HG03025 (cell line): ENCODE results near the gene GGA1.

Source experiments
- ATAC-seq: cut with Tn5 transposase; IDR thresholded peaks from one replicate; pipeline ENCODE4 v1.9.1; 2021; ENCODE audit warnings: mild to moderate bottlenecking, moderate library complexity; ENCODE audit not compliant: unreplicated experiment, low FRiP score

The GGA1 gene, protein sequence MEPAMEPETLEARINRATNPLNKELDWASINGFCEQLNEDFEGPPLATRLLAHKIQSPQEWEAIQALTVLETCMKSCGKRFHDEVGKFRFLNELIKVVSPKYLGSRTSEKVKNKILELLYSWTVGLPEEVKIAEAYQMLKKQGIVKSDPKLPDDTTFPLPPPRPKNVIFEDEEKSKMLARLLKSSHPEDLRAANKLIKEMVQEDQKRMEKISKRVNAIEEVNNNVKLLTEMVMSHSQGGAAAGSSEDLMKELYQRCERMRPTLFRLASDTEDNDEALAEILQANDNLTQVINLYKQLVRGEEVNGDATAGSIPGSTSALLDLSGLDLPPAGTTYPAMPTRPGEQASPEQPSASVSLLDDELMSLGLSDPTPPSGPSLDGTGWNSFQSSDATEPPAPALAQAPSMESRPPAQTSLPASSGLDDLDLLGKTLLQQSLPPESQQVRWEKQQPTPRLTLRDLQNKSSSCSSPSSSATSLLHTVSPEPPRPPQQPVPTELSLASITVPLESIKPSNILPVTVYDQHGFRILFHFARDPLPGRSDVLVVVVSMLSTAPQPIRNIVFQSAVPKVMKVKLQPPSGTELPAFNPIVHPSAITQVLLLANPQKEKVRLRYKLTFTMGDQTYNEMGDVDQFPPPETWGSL

GRCh38 chr22:37608477-37609239 is at the start of gene GGA1:
TSS of gene GGA1 (plus strand) at chr22:37608834. CDS start at chr22:37608861, 27 bp downstream.
- peak; percentile 68 for ATAC-seq

DNA sequence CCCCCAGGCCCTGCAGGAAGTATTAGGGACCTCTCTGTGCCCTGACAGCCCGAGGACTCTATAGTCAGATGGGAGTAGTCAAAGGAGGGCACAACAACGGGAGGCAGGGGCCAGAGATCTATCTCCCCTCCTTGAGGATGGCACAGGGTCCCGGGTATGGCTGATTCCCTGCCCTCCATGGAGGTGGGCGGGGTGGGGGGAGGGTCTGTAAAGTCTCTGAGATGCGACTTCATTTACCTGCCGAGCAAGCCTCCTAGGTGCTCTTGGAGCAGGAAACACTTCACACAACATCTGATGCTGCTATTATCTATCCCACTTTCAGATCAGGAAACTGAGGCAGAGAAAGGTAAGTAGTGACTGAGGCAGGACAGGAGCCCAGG is 49.1 kb upstream of the GGA1 start:
- ATAC-seq = no peak

DNA sequence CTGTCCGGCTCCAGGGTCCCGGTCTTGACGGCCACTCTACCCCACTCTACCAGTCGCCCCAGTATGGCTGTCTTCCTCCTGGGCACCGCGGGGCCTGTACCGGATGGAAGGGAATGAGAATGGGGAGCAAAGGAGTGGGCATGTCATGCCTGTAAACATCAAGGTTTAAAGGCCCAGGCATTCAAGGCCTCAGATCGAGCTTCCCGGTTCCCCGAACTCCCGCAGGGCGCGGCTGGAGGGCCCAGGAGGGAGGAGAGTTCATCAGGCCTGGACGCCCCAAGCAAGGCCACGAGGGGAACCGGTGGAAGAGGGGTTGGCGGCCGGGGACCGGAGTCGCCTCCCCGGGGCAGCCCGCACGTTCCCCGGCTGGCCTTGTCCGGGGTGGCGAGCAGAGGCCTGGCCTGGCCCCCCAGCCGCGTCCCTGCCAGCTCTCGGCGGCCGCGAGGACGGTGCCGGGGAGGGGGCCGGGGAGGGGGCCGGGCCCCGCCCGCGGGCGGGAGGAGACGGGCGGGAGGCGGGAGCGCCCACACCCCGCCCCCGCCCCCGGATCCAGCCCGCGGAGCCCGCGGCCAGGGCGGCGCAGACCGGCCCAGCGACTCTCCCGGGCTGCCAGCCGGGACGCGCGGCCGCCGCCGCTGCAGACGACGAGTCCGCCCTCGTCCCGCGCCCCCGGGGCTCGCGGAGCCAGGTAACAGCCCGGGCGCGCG is 48.6 kb upstream of the GGA1 start, which contains the start of gene CDC42EP1:
CDC42EP1 (plus strand) TSS at position 580 of the 707 bp plus-strand sequence. CDS start 5,870 bp downstream, outside the sequence.
- no peak for ATAC-seq

- no peak for ATAC-seq
Observed at GRCh38 chr22:37560608-37561211, 47.9 kb upstream of the GGA1 start.

GRCh38 chr22:37561212-37562048 is 47.2 kb upstream of the GGA1 start:
- no peak for ATAC-seq

GRCh38 chr22:37562049-37562875 is 46.4 kb upstream of the GGA1 start:
- ATAC-seq = no peak

DNA sequence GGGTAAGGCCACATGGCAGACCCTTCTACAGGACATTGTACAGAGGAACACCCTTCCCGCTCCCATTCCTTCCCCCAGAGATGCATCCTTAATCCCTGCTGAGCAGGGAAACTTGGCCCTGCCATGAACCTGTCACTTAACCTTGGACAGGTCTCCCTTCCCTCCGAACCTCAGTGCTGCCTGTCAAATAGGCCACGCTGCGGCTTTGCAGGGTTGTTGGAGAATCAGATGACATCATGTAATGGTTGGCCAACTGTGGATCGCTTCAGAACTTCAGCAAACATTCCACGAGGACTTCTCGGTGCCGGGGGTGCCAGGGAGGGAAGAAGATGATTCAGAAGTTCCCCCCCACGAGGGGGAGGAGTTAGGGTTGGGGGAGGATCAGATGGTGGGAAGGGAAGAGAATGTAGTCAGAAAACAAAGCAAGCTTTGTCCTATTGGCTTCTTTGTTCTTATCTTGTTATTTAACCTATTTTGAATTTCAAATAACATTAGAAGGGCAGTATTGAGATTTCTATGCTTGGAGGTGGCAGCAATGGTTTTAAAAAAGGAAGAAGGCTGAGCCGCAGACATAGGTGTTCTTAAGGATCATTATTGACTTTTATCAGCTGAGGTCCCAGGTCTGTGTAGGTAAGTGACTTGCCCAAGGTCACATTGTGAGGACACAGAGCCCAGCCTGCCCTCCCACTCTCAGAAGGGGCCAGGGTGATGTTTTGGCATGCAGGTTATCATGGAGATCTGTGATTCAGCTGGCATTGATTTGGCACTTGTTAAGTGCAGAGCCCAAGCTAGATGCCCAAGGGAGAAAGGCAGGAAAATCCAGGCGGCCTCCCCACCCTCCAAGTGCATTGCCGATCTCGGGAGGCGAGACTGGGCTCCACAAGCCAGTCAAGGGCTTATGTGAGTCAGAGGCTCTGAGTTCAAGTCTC is 45.2 kb upstream of the GGA1 start:
- ATAC-seq = no peak

DNA sequence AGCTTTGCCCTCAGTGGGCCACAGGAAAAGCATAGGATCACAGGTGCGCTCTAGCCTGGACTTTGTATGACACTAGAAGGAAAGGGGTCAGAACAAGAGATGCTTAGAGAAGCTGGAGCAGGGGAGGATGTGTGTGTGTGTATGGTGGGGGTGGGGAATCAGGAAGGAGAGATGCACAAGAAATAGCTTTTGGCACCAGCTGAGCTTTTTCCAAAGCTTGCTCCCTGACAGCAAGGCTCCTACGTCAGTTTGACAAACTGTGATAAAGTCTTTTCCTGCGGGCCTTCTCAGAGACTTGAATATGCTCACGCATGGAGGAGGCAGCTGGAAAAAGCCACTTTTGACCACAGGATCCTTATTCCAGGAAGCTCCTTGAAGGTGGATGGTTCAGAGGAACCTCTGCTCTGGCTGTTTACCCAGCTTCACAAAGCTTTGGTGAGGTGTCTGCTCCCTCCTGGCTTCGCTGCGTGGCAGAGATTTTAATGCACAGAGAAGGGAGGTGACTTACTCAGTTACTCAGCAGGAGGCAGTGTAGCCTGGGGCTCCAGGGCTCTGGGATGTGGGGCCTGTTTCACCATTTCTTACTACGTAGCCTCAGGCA is 44.4 kb upstream of the GGA1 start:
- ATAC-seq = no peak

DNA sequence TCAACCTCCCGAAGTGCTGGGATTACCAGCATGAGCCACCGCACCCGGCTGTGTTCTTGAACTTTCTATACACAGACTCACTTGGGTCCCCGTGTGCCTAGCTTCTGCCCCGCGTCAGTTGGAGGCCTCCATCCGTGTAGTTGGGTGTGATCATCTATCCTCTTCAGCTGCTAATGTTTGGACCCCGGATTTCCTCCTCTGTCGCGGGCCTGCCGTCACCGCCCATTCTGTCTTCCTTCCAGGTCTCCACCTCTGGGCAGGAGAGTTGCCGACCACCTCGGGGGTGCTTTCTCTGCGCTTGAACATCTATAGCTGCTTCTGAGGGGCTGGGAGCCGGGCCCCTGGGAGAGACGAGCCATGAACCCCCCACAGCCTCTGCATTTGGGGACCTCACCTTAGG is 42.8 kb upstream of the GGA1 start:
- no peak for ATAC-seq

- ATAC-seq = no peak
Observed at GRCh38 chr22:37566329-37566837, 42.3 kb upstream of the GGA1 start.

DNA sequence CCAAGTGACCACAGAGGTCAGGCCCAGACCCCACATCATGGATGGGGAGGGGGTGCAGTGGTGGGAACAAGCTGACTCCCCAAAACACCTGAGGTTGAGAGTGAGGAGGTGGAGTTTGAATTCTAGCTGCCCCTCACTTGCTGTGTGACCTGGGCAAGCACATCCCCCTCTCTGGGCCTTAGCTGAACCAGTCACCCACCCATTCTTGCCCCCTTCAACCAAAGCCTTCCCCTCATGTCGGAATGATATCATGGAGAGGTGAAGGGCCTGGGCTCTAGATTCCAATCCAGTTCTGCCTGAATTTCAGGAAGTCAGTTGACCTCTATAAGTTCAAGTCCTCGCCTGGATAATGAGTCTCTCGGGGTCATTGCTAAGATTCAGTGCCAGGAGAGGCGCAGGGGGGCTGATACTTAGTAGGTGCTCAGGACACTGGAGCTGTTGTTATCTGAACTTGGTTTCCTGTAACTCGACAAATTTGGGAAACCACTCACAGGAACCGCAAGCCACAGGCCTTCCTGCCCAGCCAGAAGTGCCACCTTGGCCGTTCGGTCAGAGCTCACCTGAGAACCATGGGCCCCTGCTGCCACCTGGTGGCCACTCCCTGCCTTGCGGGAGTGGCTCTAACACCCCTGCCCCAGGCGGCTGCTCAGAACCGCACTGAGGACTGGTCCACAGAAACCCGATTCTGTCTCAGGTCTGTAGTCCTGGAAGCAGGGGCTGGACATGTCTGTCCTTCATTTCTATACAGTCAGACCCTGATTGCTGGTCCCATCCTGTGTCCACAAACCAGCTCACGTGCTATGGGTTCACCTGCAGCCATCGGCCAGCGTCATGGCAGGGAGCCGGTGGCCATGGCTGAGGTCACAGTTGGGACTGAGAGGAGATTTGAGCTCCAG is 41.5 kb upstream of the GGA1 start:
- ATAC-seq = peak; percentile 51

- ATAC-seq = no peak
Observed at GRCh38 chr22:37568012-37568411, 40.6 kb upstream of the GGA1 start.

DNA sequence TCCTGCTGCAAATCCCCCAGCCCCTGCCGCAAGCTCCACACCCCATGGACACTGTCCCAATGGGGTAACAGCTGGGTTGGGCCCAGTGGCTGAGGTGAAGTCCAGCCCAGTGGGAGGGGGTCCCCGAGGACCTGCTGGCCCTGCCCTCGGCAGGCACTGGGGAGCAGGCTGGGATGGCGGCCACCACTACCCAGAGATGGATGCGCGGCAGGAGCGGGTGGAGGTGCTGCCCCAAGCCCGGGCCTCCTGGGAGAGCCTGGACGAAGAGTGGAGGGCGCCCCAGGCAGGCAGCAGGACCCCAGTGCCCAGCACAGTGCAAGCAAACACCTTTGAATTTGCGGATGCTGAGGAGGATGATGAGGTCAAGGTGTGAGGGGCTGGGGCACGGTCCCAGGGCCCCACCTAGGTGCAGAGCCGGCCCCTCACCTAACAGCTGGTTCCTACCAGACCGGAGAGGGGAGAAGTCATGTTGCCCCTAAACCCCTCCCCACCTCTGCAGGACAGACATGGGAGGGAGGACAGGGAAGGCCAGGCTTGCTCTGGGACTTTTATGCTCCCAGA is 40.1 kb upstream of the GGA1 start:
- ATAC-seq = no peak

DNA sequence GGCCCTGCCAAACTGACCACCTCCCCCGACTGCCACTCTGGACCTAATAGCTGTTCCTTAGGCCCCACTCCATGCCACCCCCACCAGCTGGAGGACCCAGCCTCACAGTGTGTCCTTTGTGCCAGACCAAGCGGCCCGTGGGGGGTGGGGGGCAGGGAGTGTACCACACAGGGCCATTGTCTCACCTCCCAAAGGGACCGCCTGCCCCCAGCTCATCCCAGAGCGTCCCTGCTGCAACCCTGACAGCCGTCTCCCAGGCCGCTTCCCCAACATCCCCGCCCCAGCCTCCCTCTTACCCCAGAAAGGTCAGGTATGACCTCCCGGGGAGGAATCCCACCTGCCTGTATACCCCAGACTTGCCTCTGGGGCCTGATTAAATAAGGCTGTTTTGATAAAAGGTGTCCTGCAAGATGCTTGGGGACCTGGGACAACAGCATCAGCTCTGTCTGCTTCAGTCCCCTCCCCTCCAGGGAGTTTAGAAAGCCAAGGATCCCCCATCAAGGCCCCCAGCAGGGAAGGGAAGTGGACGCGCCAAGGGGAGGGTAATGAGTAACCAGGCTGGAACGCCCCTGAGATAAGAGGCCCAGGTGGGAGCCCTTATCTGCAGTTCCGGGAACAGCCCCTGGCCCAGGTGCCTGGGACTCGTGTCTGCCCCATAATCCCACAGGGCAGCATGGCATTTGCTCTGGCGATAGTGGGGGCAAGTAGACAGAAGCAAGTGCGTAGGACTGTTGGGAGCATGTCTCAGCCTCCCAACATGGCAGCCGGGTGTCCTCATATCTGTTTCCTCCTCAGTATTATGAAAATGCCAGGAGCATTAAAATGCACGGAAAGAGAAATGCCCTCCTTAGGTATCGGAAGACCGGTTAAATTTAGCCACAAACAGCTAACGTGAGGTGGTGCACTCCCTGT is 39.4 kb upstream of the GGA1 start:
- no peak for ATAC-seq
